K562 (cell line): ENCODE data around the gene SRF. TPM values are rescaled to one million over a fixed set of nuclear protein-coding genes. Genes with fewer than 3 reads are reported as not detected.

Experiments
- BRD4 ChIP-seq: fragments of 200-600 bp; sonication (generic); IDR thresholded peaks from 2 replicates; pipeline ENCODE4 v1.6.1; 2017; ENCODE audit warnings: inconsistent platforms
- EP300 ChIP-seq: IDR thresholded peaks from 2 replicates; pipeline ENCODE4 v1.6.1; 2012; ENCODE audit warnings: low read length, improper control_type of control experiment
- GABPB1 ChIP-seq: sonication (generic); formaldehyde crosslinking; IDR thresholded peaks from 2 replicates; pipeline ENCODE4 v1.8.0; 2022; ENCODE audit warnings: mild to moderate bottlenecking, missing genetic modification reagents
- HNRNPH1 ChIP-seq: fragments of 200-400 bp; formaldehyde crosslinking; optimal IDR thresholded peaks from 2 replicates; pipeline ENCODE3; 2017; ENCODE audit warnings: low read depth, mild to moderate bottlenecking, low read length, moderate library complexity
- KAT7 ChIP-seq: sonication (generic); formaldehyde crosslinking; IDR thresholded peaks from 2 replicates; pipeline ENCODE4 v1.8.0; 2022; ENCODE audit warnings: missing genetic modification reagents, mild to moderate bottlenecking, borderline replicate concordance
- MECOM ChIP-seq: fragments of 250-450 bp; sonication (Bioruptor Pico); IDR thresholded peaks from 2 replicates; pipeline ENCODE4 v1.8.0; 2022; ENCODE audit warnings: inconsistent platforms
- MEF2A ChIP-seq: IDR thresholded peaks from 2 replicates; pipeline ENCODE4 v1.6.1; 2011; ENCODE audit warnings: low read depth, mild to moderate bottlenecking, low read length, moderate library complexity; ENCODE audit not compliant: control insufficient read depth
- MEIS2 ChIP-seq: fragments of 450-650 bp; IDR thresholded peaks from 2 replicates; pipeline ENCODE4 v1.6.1; 2014; ENCODE audit warnings: mild to moderate bottlenecking; ENCODE audit not compliant: partially characterized antibody
- NCOA6 ChIP-seq: fragments of 450-650 bp; IDR thresholded peaks from 2 replicates; pipeline ENCODE4 v1.6.1; 2017; ENCODE audit warnings: mild to moderate bottlenecking
- SMC3 ChIP-seq: conservative IDR thresholded peaks from 2 replicates; pipeline ENCODE4 v1.6.1; 2011; ENCODE audit warnings: low read depth, low read length, improper control_type of control experiment; ENCODE audit not compliant: insufficient read depth
- SREBF2 ChIP-seq: sonication (generic); formaldehyde crosslinking; IDR thresholded peaks from 2 replicates; pipeline ENCODE4 v1.4.0; 2020; ENCODE audit warnings: mild to moderate bottlenecking, missing genetic modification reagents
- ZNF274 ChIP-seq: IDR thresholded peaks from 2 replicates; pipeline ENCODE4 v1.6.1; 2011; ENCODE audit warnings: low read depth, mild to moderate bottlenecking, low read length, moderate library complexity, borderline replicate concordance
- ZNF408 ChIP-seq: fragments of 250-450 bp; sonication (Bioruptor Pico); IDR thresholded peaks from 2 replicates; pipeline ENCODE4 v1.4.0; 2020; ENCODE audit warnings: low read depth, mild to moderate bottlenecking, moderate library complexity
- ZNF436 ChIP-seq: fragments of 250-450, 450-650 bp; sonication (Bioruptor Pico); formaldehyde crosslinking; IDR thresholded peaks from 2 replicates; pipeline ENCODE4 v1.7.0; 2020; ENCODE audit warnings: mild to moderate bottlenecking
- ZNF699 ChIP-seq: fragments of 250-450 bp; sonication (Bioruptor Pico); IDR thresholded peaks from 2 replicates; pipeline ENCODE4 v1.8.0; 2021; ENCODE audit warnings: mild to moderate bottlenecking, moderate library complexity; ENCODE audit not compliant: insufficient replicate concordance
- polyA plus RNA-seq, 8 experiments: library from polyadenylated mRNA; depleted of rRNA in 4 of 8; stranded (reverse) in 5 of 8; unstranded in 3 of 8; fragments of >200 nt; fragmentation: Nextera tagmentation in 2 of 8; fragmentation: Illumina TruSeq in 1 of 8; extraction: Ambion mirVana in 2 of 8; extraction: Trizol in 1 of 8; gene quantifications; 2 replicates each; pipeline versions ENCODE4 v1.2.1 to v1.2.3, GENCODE V29; 2011 to 2014; ENCODE audit warnings: inconsistent platforms in 1 of 8, missing spikeins in 1 of 8
- total RNA-seq, 7 experiments: library from RNA; depleted of rRNA in 6 of 7; stranded (reverse); fragments of >200 nt in 6 of 7; fragmentation: Illumina TruSeq in 2 of 7; extraction: Trizol in 2 of 7; gene quantifications; 2 replicates each; pipeline versions ENCODE4 v1.2.1 to v1.2.3, GENCODE V29; 2011 to 2021; ENCODE audit warnings: low replicate concordance in 1 of 7
- TF ChIP-seq, protein P1 (sequence below), 3 experiments: IDR thresholded peaks in 2 of 3; conservative IDR thresholded peaks in 1 of 3; 2 replicates each; pipeline ENCODE4 v1.5.1; 2011 to 2012; ENCODE audit warnings: low read length in 3 of 3, mild to moderate bottlenecking in 3 of 3, control low read depth in 2 of 3, improper control_type of control experiment in 1 of 3, inconsistent platforms in 1 of 3, low read depth in 1 of 3, mixed read lengths in 1 of 3, moderate library complexity in 1 of 3; ENCODE audit not compliant: insufficient read depth in 2 of 3
- TF ChIP-seq, protein P2 (sequence below): fragments of 250-450 bp; sonication (Bioruptor Pico); IDR thresholded peaks from 2 replicates; pipeline ENCODE4 v1.8.0; 2021; ENCODE audit warnings: mild to moderate bottlenecking, moderate library complexity
- TF ChIP-seq, protein P3 (sequence below): fragments of 250-450 bp; sonication (Bioruptor Pico); IDR thresholded peaks from 2 replicates; pipeline ENCODE4 v1.8.0; 2021; ENCODE audit warnings: moderate library complexity, mild to moderate bottlenecking, inconsistent platforms
- TF ChIP-seq, protein P4 (sequence below), 3 experiments: fragments of 200-800 bp in 1 of 3; fragments of 250-450 bp in 1 of 3; fragments of 450-650 bp in 1 of 3; sonication (Bioruptor Pico) in 1 of 3; sonication (Bioruptor generic) in 1 of 3; formaldehyde crosslinking in 1 of 3; IDR thresholded peaks; 2 replicates each; pipeline versions ENCODE4 v1.6.1 to v1.8.0; 2016 to 2022; ENCODE audit warnings: mild to moderate bottlenecking in 2 of 3, missing genetic modification characterization in 2 of 3, missing compliant biosample characterization in 1 of 3, moderate library complexity in 1 of 3

The SRF gene
- total and polyA plus RNA-seq, 9 of the 15 experiments (the other 6 are each of a cell fraction or from before 2014, with no cell fraction given), result 2.5 to 37.0 (median 24.6) TPM

DNA sequence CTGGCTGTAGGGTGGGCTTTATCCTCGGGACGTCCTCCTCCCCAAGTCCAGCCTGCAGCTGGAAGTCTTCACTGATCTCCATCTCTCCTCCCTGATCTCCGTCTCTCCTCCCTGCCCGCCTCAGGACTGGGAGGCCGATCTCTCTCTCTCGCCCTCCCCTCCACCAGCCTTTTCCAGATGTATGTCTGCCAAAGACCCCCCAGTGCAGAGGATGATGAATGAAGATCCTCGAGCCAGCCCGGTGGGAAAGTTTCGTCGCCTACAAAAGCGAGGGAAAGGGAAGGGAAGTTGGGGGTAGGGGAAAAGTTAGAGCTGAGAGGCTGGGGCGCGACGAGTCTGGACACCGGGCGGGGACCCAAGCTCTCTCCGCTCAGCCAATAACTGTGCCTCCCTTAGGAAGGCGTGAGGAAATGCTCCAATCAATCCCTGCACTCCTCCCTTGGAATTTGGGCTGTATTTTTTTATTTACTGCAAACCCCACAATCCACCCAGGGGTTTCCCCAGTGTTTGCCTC, 595 bp upstream of the SRF start (continued):
- TF ChIP-seq SREBF2, result no peak
- TF ChIP-seq, protein P1, sequence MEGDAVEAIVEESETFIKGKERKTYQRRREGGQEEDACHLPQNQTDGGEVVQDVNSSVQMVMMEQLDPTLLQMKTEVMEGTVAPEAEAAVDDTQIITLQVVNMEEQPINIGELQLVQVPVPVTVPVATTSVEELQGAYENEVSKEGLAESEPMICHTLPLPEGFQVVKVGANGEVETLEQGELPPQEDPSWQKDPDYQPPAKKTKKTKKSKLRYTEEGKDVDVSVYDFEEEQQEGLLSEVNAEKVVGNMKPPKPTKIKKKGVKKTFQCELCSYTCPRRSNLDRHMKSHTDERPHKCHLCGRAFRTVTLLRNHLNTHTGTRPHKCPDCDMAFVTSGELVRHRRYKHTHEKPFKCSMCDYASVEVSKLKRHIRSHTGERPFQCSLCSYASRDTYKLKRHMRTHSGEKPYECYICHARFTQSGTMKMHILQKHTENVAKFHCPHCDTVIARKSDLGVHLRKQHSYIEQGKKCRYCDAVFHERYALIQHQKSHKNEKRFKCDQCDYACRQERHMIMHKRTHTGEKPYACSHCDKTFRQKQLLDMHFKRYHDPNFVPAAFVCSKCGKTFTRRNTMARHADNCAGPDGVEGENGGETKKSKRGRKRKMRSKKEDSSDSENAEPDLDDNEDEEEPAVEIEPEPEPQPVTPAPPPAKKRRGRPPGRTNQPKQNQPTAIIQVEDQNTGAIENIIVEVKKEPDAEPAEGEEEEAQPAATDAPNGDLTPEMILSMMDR (IDR thresholded peaks at IDR 0.05 in 2 of 3, conservative IDR thresholded peaks at IDR 0.05 in 1 of 3; ENCODE audit: insufficient read depth in 2 of 3, low read depth in 1 of 3, low read length in 3 of 3), result no peak
- TF ChIP-seq EP300, result no peak
- no peak for TF ChIP-seq MEF2A
- no peak; the same call in 1 of the 2 replicates for TF ChIP-seq GABPB1 (CRISPR knock-in tag)
- TF ChIP-seq KAT7 (CRISPR knock-in tag), result peak; percentile 80; the same call in 1 of the 2 replicates
- TF ChIP-seq, protein P2, sequence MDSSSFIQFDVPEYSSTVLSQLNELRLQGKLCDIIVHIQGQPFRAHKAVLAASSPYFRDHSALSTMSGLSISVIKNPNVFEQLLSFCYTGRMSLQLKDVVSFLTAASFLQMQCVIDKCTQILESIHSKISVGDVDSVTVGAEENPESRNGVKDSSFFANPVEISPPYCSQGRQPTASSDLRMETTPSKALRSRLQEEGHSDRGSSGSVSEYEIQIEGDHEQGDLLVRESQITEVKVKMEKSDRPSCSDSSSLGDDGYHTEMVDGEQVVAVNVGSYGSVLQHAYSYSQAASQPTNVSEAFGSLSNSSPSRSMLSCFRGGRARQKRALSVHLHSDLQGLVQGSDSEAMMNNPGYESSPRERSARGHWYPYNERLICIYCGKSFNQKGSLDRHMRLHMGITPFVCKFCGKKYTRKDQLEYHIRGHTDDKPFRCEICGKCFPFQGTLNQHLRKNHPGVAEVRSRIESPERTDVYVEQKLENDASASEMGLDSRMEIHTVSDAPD (CRISPR knock-in tag), result no peak
- no peak for TF ChIP-seq ZNF699
- no peak for TF ChIP-seq BRD4
- TF ChIP-seq, protein P3, sequence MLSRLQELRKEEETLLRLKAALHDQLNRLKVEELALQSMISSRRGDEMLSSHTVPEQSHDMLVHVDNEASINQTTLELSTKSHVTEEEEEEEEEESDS, result no peak
- TF ChIP-seq ZNF436 (CRISPR knock-in tag), result no peak
- TF ChIP-seq ZNF274, result no peak
- TF ChIP-seq MECOM, result no peak
- TF ChIP-seq SMC3, result no peak
- TF ChIP-seq, protein P4, sequence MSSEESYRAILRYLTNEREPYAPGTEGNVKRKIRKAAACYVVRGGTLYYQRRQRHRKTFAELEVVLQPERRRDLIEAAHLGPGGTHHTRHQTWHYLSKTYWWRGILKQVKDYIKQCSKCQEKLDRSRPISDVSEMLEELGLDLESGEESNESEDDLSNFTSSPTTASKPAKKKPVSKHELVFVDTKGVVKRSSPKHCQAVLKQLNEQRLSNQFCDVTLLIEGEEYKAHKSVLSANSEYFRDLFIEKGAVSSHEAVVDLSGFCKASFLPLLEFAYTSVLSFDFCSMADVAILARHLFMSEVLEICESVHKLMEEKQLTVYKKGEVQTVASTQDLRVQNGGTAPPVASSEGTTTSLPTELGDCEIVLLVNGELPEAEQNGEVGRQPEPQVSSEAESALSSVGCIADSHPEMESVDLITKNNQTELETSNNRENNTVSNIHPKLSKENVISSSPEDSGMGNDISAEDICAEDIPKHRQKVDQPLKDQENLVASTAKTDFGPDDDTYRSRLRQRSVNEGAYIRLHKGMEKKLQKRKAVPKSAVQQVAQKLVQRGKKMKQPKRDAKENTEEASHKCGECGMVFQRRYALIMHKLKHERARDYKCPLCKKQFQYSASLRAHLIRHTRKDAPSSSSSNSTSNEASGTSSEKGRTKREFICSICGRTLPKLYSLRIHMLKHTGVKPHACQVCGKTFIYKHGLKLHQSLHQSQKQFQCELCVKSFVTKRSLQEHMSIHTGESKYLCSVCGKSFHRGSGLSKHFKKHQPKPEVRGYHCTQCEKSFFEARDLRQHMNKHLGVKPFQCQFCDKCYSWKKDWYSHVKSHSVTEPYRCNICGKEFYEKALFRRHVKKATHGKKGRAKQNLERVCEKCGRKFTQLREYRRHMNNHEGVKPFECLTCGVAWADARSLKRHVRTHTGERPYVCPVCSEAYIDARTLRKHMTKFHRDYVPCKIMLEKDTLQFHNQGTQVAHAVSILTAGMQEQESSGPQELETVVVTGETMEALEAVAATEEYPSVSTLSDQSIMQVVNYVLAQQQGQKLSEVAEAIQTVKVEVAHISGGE (CRISPR knock-in tag; IDR thresholded peaks at IDR 0.05), result 0 out of 6 replicates have a peak, but pooled peaks of 1 of the 3 experiments have one; percentile 11
- no peak for TF ChIP-seq NCOA6
- no peak for TF ChIP-seq ZNF408 (CRISPR knock-in tag)
- no peak for TF ChIP-seq HNRNPH1
- TF ChIP-seq MEIS2, result no peak
